Upper lobe of right lung (tissue), 1 donor: ENCODE data around the gene APBB2. TPM values are rescaled to one million over a fixed set of nuclear protein-coding genes. Genes with fewer than 3 reads are reported as not detected.
A peak's percentile ranks its signal among the peaks of the same experiment; 100 is the strongest.

Experiments
- ATAC-seq: fragments of 200-7000 bp; cut with Tn5 transposase; one replicate; pipeline ENCODE4 v1.9.1; 2020; ENCODE audit warnings: mild to moderate bottlenecking, moderate library complexity
- DNase-seq: peaks from one replicate; pipeline ENCODE4 v3.0.0-alpha.2; 2020
- H3K27ac ChIP-seq: fragments of 200-600 bp; one replicate; pipeline ENCODE4 v1.8.0; 2022
- H3K27me3 ChIP-seq: fragments of 200-600 bp; one replicate; pipeline ENCODE4 v1.8.0; 2022; ENCODE audit warnings: mild to moderate bottlenecking
- H3K36me3 ChIP-seq: fragments of 200-600 bp; one replicate; pipeline ENCODE4 v1.8.0; 2022
- H3K4me1 ChIP-seq: fragments of 200-600 bp; one replicate; pipeline ENCODE4 v1.8.0; 2022
- H3K4me3 ChIP-seq: fragments of 200-600 bp; one replicate; pipeline ENCODE4 v1.8.0; 2022; ENCODE audit warnings: mild to moderate bottlenecking
- H3K9me3 ChIP-seq: fragments of 200-600 bp; one replicate; pipeline ENCODE4 v1.8.0; 2022
- intact Hi-C: fragments of 100-400 bp; cut with DNase I; formaldehyde crosslinking; loops from one replicate; pipeline ENCODE4 v1.11.0; 2022
- total RNA-seq: library from RNA; stranded (reverse); fragmentation: NEBNext Ultra II Directional; extraction: Animal tissue kit (Norgen Biotek cat#: 25700); gene quantifications from one replicate; pipeline ENCODE4 v1.2.1, GENCODE V29; 2021
- TF ChIP-seq, protein P1 (sequence below): fragments of 200-600 bp; IDR thresholded peaks from one replicate; pipeline ENCODE4 v1.8.0; 2022; ENCODE audit warnings: antibody characterized with exemption
- donor health status: DM: no; HTN: yes; CAD: no; lungs with severe emphysema.

The APBB2 gene
- total RNA-seq, 1 donor from 2014 or later: 88.2 TPM

DNA sequence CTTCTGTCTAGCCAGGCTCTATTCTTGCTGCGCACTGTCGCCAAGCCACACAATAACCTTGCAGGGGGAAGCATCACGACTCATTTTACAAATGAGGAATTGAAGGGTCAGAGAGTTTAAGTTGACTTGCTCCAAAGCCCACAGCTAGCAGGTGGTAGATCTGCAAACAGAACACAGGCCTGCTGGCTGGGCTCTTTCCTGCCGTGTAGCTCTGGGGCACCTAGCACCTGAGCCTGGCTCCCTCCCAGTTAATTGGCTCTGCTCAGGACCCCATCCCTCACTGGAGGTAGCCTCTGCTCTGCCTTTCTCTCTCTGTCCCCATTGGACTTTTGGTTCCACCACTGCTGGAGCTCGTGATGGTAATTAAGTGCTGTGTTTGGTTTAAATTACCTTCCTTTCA, 366.1 kb downstream of the APBB2 start:
- no peaks in the 10 kb centered on the region for H3K36me3 ChIP-seq
- DNase-seq (no peak), ATAC-seq (no peak)
- intact Hi-C loops: no loop called here
- no peak overlapping the region for H3K4me3 ChIP-seq
- TF ChIP-seq, protein P1, sequence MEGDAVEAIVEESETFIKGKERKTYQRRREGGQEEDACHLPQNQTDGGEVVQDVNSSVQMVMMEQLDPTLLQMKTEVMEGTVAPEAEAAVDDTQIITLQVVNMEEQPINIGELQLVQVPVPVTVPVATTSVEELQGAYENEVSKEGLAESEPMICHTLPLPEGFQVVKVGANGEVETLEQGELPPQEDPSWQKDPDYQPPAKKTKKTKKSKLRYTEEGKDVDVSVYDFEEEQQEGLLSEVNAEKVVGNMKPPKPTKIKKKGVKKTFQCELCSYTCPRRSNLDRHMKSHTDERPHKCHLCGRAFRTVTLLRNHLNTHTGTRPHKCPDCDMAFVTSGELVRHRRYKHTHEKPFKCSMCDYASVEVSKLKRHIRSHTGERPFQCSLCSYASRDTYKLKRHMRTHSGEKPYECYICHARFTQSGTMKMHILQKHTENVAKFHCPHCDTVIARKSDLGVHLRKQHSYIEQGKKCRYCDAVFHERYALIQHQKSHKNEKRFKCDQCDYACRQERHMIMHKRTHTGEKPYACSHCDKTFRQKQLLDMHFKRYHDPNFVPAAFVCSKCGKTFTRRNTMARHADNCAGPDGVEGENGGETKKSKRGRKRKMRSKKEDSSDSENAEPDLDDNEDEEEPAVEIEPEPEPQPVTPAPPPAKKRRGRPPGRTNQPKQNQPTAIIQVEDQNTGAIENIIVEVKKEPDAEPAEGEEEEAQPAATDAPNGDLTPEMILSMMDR: no peak
- no peaks in the 10 kb centered on the region for H3K9me3 ChIP-seq
- no peak overlapping the region for H3K27ac ChIP-seq
- H3K27me3 ChIP-seq: no peaks in the 10 kb centered on the region
- no peaks in the 10 kb centered on the region for H3K4me1 ChIP-seq

DNA sequence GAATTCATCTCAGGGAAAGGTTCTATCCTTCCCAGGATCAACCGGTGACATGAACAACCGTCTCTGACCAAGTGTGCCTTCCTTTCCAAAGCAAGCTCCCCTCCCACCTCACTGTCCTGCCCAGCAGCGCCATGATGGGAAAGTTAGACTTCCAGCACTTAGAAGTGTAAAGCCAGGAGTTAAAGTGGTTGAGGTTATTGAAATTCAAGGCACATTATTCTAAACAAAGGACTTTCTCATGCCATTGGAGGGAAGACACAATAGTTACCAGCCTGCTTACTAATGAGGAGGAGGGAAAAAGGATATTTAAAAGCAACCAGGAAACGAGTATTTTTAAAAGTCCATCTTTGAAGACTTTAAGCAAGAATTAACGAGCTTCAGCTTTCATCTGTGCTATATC, 367.8 kb downstream of the APBB2 start:
- H3K9me3 ChIP-seq: no peaks in the 10 kb centered on the region
- TF ChIP-seq, protein P1: no peak
- H3K27ac ChIP-seq: no peak overlapping the region
- H3K4me3 ChIP-seq: no peak overlapping the region
- H3K27me3 ChIP-seq: no peaks in the 10 kb centered on the region
- DNase-seq: no peak
- ATAC-seq: no peak
- H3K4me1 ChIP-seq: no peaks in the 10 kb centered on the region
- no peaks in the 10 kb centered on the region for H3K36me3 ChIP-seq
- intact Hi-C loops: no loop called here

DNA sequence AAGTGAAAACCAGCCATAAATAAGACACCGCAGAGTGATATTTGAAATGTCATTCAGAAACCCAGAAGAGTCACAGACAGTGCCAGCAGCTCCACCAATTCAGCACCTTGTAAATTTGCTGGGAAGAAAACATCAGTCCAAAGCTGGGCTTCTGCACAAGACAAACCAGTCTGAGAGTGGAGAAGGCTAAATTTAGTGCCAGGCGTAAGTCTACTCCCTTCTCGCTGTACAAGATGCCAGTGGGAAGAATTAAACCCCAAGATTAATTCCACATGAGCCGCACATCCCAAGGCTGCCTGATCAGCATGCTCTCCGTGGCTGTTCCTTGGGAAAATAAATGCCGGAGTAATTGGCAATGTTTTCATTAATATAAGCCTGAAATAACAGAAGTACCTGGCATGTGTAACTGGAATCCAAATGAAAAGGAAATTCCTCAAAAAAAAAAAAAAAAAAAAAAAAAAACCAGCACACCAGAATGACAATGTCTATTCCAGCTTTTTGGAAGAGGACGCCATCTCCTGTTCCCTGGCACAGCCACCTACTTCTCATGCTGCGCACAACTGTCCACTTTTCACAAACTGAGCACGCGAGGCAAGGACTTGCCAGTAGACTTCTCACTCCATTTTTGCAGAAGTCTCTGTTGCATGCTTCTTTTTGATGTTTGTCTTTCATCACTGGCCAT, 369.0 kb downstream of the APBB2 start:
- Histone ChIP-seq H3K9me3 (no peaks in the 10 kb centered on the region), H3K36me3 (no peaks in the 10 kb centered on the region), H3K4me3 (no peak overlapping the region), H3K27ac (no peak overlapping the region), H3K4me1 (no peaks in the 10 kb centered on the region), H3K27me3 (no peaks in the 10 kb centered on the region)
- TF ChIP-seq, protein P1: no peak
- intact Hi-C loops: no loop called here
- ATAC-seq (no peak), DNase-seq (no peak)

- H3K27me3 ChIP-seq: no peaks in the 10 kb centered on the region
- TF ChIP-seq, protein P1: no peak
- no peaks in the 10 kb centered on the region for H3K36me3 ChIP-seq
- intact Hi-C loops: no loop called here
- no peak overlapping the region for H3K4me3 ChIP-seq
- DNase-seq (no peak), ATAC-seq (no peak)
- no peak overlapping the region for H3K27ac ChIP-seq
- H3K4me1 ChIP-seq: no peaks in the 10 kb centered on the region
- no peaks in the 10 kb centered on the region for H3K9me3 ChIP-seq
These were observed 370.1 kb downstream of the APBB2 start for GRCh38 chr4:40844261-40844660.

DNA sequence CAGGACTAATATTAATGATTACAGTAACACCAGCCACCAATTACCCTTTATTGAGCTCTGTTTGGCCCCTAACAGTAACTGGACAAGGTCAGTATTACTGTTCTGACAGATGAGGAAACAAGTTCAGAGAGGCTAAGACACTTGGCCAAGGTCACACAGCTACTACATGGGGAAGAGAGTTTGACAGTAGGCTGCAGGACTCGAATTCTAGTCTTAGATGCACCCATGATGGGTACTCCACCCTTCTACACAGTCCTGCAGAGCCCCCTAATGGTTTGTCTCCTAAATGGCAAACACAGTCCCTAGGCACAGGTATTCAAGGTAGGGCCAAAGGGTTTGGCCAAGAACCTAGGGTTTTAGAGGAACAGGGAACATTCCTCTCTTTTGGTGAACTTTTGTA, 370.6 kb downstream of the APBB2 start:
- no peaks in the 10 kb centered on the region for H3K4me1 ChIP-seq

More for the DNA sequence above, 370.6 kb downstream of the APBB2 start:
- no peaks in the 10 kb centered on the region for H3K27me3 ChIP-seq
- TF ChIP-seq, protein P1: peak; percentile 18
- no peaks in the 10 kb centered on the region for H3K9me3 ChIP-seq
- no peaks in the 10 kb centered on the region for H3K36me3 ChIP-seq
- DNase-seq: no peak
- H3K27ac ChIP-seq: no peak overlapping the region
- peak; percentile 64 for ATAC-seq
- no peak overlapping the region for H3K4me3 ChIP-seq
- intact Hi-C loops: no loop called here
